ENCODE data around the gene RAB25.
"Not testable (repeated sequence)": the region's sequence is repeated elsewhere in the genome, so short reads cannot be mapped to it uniquely, and the experiment has no call there.

Gene RAB25

GRCh38 chr1:156060937-156061636 is at the start of gene RAB25:
Gene RAB25, plus strand, starts transcription at chr1:156061160. Its CDS starts 241 bp downstream, at chr1:156061401.
- FAIRE-seq (no peak), DNase-seq (ENCODE audit: low spot score) (no peak)

- no peak for FAIRE-seq
- DNase-seq (ENCODE audit: low spot score) = no peak
These were observed 48.7 kb upstream of the RAB25 start for GRCh38 chr1:156012051-156012817.

- DNase-seq (ENCODE audit: low spot score) = no peak
- FAIRE-seq = no peak
These were observed 46.1 kb upstream of the RAB25 start for GRCh38 chr1:156014829-156015228.

- DNase-seq (ENCODE audit: low spot score) = no peak
- no peak for FAIRE-seq
These were observed 41.0 kb upstream of the RAB25 start for GRCh38 chr1:156019946-156020292.

- peak; percentile 83 for DNase-seq (ENCODE audit: low spot score)
- peak; percentile 78 for FAIRE-seq
These were observed 40.5 kb upstream of the RAB25 start, which contains the start of gene SSR2 for GRCh38 chr1:156020293-156021092. Gene SSR2, minus strand, starts transcription at chr1:156020951. Its CDS starts 784 bp downstream, at chr1:156020167.

GRCh38 chr1:156021093-156021428 is 39.9 kb upstream of the RAB25 start:
- no peak for DNase-seq (ENCODE audit: low spot score)
- FAIRE-seq = no peak

- FAIRE-seq (no peak), DNase-seq (ENCODE audit: low spot score) (no peak)
These were observed 39.0 kb upstream of the RAB25 start for GRCh38 chr1:156021954-156022353.

- FAIRE-seq (no peak), DNase-seq (ENCODE audit: low spot score) (no peak)
These were observed 36.2 kb upstream of the RAB25 start for GRCh38 chr1:156024801-156025200.

- DNase-seq (ENCODE audit: low spot score) = no peak
These were observed 35.1 kb upstream of the RAB25 start for GRCh38 chr1:156025876-156026275.

GRCh38 chr1:156026588-156026987 is 34.4 kb upstream of the RAB25 start:
- DNase-seq (ENCODE audit: low spot score) (no peak), FAIRE-seq (no peak)

More at GRCh38 chr1:156025876-156026275, 35.1 kb upstream of the RAB25 start:
- FAIRE-seq = no peak

- DNase-seq (ENCODE audit: low spot score) = no peak
- no peak for FAIRE-seq
These were observed 27.9 kb upstream of the RAB25 start for GRCh38 chr1:156033011-156033410.

GRCh38 chr1:156034991-156035390 is 26.0 kb upstream of the RAB25 start:
- DNase-seq (ENCODE audit: low spot score); FAIRE-seq: not testable (repeated sequence)

GRCh38 chr1:156042828-156043227 is 18.1 kb upstream of the RAB25 start:
- DNase-seq (ENCODE audit: low spot score) (no peak), FAIRE-seq (no peak)

- DNase-seq (ENCODE audit: low spot score) (no peak), FAIRE-seq (no peak)
These were observed 15.9 kb upstream of the RAB25 start for GRCh38 chr1:156045076-156045475.

GRCh38 chr1:156048663-156049258 is 12.2 kb upstream of the RAB25 start:
- no peak for FAIRE-seq
- no peak for DNase-seq (ENCODE audit: low spot score)

- no peak for DNase-seq (ENCODE audit: low spot score)
- FAIRE-seq = no peak
These were observed 10.6 kb upstream of the RAB25 start for GRCh38 chr1:156050376-156050775.

GRCh38 chr1:156051011-156051725 is 9.8 kb upstream of the RAB25 start:
- DNase-seq (ENCODE audit: low spot score) (no peak), FAIRE-seq (no peak)

- FAIRE-seq (no peak), DNase-seq (ENCODE audit: low spot score) (peak; percentile 57)
These were observed 7.8 kb upstream of the RAB25 start for GRCh38 chr1:156052862-156053767.

- DNase-seq (ENCODE audit: low spot score) (peak; percentile 62), FAIRE-seq (no peak)
These were observed 7.0 kb upstream of the RAB25 start, which contains the start of gene UBQLN4 for GRCh38 chr1:156053768-156054499. Gene UBQLN4, minus strand, starts transcription at chr1:156053798. Its CDS starts 97 bp downstream, at chr1:156053701.

Measured in RCC 7860 (cell line).